GM12873 (cell line): Measurements from ENCODE around the gene GPR135.

Experiments used
- TF ChIP-seq, protein P1 (sequence below): IDR thresholded peaks from 2 replicates; pipeline ENCODE4 v1.5.1; 2012; ENCODE audit warnings: low read depth, mild to moderate bottlenecking, moderate library complexity, low read length, control low read depth; ENCODE audit not compliant: insufficient read depth; ENCODE audit errors: missing control alignments

GPR135 gene

DNA sequence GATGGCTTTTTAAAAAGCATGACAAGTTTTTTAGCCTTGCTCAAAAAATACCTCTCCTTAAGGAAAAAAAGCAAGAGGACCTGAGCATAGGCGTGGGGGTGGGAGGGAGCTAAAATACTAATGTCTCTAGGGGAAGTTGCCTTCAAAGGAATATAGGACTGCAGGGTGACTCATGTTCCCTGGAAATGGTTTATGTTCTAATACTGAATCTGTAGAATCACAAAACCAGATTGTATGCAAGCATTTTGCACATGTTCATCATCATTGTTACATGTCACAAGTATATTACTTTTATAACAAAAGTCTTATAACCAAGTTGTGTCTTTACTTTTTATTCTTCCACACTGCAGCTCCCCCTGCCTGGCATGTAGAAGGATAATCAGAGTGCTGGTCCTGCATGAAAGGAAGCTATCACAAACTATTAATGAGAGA is 36.6 kb downstream of the GPR135 start:
- TF ChIP-seq, protein P1, sequence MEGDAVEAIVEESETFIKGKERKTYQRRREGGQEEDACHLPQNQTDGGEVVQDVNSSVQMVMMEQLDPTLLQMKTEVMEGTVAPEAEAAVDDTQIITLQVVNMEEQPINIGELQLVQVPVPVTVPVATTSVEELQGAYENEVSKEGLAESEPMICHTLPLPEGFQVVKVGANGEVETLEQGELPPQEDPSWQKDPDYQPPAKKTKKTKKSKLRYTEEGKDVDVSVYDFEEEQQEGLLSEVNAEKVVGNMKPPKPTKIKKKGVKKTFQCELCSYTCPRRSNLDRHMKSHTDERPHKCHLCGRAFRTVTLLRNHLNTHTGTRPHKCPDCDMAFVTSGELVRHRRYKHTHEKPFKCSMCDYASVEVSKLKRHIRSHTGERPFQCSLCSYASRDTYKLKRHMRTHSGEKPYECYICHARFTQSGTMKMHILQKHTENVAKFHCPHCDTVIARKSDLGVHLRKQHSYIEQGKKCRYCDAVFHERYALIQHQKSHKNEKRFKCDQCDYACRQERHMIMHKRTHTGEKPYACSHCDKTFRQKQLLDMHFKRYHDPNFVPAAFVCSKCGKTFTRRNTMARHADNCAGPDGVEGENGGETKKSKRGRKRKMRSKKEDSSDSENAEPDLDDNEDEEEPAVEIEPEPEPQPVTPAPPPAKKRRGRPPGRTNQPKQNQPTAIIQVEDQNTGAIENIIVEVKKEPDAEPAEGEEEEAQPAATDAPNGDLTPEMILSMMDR: no peak

DNA sequence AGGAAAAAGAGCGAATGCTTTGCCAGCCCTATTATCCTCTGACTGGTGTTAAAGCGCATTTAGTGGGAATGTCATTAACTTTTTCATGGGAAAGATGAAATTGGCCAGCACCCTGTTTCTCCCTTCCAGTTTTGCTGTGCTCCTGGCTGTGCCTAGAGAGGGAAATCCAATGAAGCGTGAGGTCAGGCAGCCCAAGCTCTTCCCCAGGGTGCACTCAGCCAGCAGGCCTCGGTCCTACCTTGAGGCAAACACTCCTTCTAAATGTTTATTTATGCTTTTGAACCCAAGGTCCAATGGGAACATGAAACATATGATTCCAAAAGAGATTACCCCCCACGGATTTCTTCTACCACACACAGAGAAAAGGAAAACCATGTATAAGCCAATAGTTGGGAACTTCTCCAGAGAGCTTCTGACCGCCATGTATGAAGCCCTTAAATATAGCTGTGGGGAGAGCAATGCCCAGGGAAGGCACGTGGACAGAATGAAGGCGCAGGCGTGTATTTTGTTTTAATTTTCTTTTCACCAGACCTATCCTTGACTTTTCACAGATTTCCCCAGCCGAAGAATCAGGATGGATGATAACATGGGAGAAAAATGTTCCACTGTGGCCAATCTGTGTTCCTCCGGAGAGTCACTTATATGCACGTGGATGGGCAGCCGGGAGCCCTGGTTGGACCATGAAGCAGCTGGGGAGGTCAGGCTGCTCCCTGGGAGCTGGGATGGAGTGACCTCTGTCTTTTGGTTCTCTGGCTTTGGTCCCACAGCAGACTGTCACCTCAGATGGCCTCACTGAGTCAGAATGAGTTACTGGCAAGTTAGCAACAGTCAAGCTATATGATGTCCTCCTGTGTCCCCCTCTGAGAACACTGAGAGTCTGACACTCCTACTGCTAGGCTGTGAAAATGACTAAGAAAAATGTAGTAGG is 37.3 kb downstream of the GPR135 start:
- TF ChIP-seq, protein P1: no peak

DNA sequence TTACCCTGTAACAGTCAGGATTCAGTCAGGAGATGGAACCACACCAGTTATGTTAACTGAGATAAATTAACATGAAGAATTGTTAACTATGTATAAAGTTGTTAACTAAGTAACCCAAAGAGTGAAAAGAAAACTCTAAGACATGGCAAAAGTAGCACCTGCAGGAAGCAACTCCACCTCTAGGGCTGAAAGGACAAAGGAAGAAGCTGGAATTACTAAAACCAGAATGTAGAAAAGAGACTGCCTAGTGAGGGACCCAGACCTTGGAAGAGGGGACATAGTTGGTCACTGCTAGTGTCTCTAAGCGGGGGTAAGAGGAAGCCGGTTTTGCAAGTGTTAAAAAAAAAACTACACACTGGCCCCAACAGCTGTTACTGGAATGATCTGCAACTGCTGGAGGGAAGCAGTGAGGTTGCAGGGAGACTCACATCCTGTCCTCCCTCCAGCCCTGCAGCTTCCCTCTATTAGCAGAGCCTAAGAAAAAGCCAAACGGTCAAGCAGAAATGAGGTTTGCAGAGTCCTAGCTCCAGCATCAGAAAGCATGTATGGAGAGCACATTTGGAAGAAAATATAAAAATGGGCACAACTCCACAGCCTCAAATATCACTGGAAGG is 39.8 kb downstream of the GPR135 start:
- TF ChIP-seq, protein P1: no peak

DNA sequence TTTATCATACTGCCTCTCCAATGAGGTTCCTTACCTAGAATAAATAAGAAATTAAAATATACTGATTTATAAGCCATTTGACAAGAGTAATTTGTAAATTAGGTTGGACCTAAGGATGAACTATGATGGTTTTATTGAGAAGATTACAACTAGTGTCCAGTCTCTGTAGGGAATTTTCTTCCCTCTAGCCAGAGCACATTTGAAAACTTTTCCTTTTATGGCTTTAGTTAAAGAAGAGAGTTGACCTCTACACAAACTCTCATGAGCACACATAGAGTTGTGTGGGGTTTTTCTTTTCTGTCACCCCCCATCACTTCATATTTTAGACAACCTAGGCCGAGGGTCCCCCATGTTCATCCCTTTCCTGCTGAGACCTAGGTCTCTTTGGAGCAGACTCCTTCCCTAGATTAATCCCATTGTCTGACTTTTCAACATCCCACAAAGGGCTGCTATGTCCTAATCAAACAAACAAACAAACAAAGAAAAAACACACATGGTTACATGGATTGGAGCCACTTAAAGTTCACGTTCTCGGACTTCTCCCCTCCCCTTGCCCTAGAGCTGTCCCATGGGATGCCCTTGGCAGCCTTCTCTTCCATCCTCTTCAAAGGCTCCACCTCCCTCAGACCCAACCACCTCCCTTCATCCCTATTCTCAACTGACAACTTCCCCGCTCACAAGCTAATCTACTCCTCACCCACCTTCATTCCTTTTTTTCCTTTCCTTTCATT is 40.7 kb downstream of the GPR135 start:
- TF ChIP-seq, protein P1: no peak

DNA sequence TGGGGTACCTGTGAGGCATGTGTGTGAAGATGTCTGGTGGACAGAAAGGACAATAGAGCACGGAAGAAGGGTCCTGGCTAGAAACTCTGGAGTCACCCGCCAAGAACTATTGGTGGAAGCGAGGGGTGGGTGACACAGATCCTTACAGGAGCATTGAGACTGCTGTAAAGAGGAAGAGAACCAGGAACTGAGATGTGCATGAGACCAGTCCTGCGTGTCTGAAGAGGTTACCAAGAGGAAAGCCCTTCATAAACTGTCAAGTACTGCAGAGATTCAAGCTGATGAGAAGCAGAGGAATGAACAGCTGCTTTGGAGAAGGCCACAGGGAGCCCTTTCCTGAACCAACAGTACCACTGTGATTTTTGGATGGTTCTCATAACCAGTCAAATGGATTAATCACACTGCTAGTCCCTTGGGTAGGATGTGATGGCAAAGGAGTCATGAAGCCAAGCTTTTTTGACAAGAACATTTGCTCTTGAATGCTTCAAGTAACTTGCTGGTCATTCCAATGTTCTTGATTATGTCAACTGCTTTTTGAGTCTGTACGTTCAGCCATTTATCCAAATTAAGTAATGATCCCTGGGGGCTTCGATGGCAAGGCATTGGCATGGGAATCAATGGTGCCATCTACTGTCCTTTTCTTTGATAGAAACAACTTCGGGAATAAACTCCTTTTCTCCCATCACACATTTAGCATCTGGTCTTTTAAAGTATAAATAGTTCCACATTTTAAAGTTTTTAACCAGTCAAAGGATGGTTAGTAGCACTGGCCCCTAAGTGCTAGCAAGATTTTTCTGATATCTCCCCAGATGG is 42.9 kb downstream of the GPR135 start:
- TF ChIP-seq, protein P1: peak; percentile 24

DNA sequence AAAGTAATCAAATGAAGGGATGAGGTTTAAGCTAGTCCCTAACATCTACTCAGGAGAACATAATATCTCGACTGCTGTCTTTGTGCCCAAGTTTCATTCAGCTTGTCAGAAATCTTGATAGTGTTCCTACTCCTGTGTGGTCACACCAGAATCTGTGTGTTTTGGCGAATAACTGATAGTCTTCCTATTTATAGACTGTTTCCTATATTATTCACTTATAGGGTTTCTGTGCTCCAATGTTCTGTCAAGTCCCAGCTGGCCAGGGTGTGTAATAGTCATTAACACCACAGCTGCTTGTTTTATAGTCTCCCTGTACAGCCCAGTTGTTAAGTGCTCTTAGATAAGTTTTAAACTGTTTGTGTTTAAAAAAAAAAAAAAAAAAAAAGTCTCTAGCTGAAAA is 45.9 kb downstream of the GPR135 start:
- TF ChIP-seq, protein P1: no peak

DNA sequence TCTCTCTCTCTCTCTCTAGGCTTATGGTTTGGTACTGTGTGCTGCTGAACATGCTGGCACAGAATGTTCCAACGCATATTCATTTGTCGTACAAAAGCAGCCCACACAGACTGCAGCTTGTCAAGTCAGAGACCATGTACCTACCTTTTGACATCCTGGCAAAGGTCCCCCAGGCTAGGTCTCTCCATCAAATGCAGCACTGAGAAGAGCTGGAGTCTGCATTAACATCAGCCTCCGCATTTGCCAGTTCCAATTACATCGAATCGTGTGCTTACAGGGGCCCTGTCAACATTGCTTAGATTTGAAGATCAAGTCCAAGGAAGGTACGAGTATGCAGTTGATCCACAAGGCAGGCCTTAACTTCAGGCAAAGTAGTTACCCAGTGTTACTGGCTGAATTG is 47.9 kb downstream of the GPR135 start:
- TF ChIP-seq, protein P1: no peak
